A204.1 (cell line): ENCODE results near the gene TUBGCP4.

Experiments used
- FAIRE-seq: peaks from 2 replicates; lab custom pipeline; 2012; peaks lifted over from hg19 to GRCh38; lab: Jason Lieb, UNC

The TUBGCP4 gene

DNA sequence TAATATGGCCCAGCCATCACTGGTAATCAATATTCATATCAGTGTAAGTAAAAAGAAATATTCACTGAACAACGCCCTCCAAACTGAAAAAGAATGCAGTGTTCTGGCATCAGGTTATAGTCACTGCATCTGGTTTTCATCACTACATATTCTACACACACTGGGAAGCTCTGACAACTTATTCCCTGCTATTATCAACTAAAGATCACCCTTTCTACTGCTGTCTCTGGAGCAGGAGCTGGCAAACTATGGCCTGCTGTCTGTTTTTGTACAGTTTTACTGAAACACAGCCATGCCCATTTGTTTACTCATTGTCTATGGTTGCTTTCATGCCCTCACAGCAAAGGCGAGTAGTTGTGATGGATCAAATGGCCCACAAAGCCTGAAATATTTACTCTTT is 35.3 kb downstream of the TUBGCP4 start:
- FAIRE-seq: no peak

DNA sequence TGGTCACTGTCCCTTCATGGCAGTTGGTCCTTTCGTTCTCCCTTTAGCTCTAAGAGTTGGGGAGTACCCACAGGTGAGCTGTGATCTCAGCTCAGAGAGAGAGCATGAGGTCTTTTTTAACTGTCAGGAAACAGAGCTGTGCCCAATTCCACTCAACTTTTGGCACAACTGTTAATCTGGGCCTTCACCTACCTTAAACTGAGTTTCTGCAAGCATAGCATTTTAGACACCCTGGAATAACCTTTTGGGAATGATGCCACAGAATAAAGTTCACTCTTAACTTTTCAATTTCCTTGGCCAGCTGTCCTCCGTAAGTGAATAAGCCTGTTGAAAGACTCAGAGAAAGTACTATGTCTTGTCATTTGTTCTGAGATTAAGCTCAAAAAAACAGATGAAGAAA is 35.9 kb downstream of the TUBGCP4 start:
- FAIRE-seq: no peak

DNA sequence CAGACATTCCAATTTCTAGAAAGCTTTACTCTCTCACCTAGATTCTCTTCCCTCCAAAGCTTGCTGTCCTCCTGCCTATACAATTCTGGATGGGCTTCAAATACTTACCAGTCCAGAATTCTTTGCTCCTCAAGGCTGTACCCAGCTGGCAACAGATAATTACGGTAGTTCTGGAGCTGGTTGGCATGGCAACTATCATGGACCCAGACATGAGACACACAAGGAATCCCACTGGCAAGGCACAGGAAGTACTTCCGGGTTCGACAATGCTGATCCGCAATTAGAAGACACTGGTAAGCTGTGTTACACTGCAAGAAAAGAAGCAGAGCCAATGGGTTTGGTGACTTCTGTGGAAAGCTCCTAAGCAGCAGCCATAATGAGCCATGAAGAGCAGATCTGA is 37.9 kb downstream of the TUBGCP4 start:
- FAIRE-seq: no peak

DNA sequence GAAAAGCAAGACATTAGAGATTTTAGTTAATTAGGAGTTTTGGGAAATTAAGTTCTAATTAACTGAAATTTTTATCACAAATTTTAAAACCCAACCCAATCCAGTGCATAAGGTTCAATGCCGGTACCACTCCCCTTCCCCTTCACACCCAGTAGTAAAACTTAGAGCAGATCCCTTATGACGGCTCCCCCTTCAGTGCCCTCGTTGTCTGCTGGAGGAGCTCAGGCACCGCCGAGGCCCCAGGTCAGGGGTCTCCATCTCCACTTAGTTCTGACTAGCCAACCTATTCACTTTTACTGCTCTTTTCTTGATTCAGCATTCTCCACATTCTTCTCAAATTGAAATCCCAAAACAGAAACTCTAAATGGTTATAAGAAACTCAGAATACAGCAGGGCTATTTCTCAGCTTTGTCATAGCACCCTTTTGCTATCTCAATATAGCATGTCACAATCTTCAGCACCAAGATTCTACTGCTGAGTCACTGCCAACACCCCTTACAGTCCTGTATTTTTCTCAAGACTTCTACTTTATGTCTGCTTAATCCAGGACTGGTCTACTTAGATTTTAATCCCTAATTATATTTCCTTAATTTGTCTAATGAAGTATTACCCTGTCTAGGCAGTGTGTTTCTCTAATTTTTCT is 39.8 kb downstream of the TUBGCP4 start:
- no peak for FAIRE-seq

DNA sequence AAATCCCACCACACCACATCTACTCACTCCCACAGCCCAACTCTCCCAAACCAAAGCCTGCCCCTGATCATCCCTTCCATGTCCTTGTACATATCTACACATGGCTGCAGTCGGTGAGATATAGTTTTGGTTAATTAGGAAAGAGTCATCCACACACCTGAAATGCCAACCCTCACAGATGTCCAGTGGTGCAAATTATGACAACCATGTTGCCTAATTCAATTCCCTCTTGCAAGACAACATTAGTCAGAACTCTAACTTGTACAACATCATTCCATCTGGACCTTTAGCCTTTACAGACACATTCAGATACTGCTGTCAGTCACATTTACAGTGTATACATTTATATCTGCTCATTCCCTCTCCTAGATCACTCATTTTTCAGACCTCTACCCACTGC is 41.2 kb downstream of the TUBGCP4 start:
- FAIRE-seq: no peak

DNA sequence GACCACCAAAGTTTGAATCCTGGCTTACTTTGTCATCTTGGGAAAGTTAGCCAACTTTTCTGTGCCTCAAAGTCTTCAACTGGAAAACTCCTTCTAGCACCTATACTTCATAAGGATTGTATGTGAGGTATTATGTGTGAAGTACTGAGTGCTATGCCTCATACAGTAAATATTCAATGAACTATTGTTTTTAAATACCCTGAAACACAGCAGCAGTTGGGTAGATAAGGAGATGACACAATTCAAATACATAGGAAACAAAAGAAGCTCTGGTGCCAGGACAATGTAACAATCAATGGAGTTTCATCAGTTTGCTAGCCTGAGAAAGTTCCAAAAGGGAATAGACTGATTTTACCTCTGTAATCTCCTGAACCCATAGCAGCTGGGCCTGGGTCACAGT is 43.3 kb downstream of the TUBGCP4 start:
- FAIRE-seq: no peak

DNA sequence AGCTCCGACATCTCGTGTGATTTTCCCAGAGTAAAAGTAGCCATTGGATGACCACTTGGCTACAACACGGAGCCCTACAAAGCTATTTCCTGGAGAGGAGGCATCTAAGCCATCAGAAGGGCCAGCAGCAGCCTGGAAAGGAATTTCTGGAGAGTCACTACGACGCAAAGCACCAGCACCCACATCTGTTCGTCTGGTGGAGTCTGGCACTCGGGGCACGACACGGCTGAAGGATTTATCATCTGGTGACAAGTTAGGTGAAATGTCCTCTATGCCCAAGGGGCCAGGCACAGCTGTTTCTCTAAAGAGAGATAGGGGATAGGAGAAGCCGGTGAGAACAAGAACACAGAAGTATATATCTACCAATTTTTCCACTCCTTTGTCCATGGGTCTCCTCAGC is 49.5 kb downstream of the TUBGCP4 start:
- FAIRE-seq: no peak

DNA sequence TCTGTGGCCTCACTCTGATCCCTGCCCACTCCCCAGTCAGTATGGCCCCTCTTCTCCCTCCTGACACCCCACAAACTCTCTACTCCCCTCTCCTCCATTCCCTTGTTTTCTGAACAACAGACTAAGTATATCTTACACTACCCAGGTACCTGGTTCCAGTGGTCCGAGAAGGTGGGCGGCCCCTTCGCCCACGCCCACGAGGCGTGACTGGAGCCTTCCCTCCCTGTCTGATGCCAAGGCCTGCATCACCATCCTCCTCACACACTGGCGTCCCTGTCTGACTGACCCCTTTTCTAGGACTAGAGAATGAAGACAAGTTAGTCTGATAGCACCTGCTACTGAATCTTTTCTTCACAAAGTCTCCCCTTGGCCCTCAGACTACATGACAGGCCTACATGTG is 50.0 kb downstream of the TUBGCP4 start:
- FAIRE-seq: no peak

DNA sequence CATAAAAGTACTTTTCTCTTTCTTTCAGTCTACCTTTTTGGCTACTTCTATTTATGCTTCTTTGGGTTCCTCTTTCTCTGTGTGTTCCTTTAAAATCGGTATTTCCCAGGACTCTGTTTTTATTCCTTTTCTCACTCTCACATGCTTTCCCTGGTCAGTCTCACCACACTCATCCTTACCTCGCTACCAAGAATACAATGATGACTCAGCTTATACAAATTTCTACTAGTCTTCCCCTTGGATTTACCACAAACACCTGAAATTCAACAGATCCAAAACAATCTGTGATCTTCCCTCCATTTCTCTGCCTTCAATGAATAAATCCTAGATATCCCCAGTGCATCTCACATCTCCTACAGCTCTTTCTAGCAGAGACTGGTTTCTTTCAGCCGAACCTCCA is 52.9 kb downstream of the TUBGCP4 start:
- FAIRE-seq: no peak

DNA sequence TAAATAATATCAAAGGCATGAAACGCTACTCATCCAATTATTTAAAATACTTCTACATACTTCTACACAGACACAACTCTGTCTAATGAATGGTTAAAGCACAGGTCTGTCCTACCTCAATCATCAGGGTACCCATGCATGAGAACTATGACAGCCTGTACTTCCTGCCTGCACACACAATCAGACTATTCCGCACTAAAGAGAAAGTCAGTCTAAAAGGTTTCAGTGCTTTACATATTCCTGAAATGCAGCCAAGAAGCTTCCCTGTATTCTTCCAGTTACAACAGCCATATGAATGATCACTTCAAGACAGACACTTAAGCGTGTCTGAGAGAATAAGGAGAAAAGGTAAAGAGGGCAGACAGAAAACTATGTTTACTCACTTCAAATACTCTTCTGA is 58.8 kb downstream of the TUBGCP4 start:
- no peak for FAIRE-seq

DNA sequence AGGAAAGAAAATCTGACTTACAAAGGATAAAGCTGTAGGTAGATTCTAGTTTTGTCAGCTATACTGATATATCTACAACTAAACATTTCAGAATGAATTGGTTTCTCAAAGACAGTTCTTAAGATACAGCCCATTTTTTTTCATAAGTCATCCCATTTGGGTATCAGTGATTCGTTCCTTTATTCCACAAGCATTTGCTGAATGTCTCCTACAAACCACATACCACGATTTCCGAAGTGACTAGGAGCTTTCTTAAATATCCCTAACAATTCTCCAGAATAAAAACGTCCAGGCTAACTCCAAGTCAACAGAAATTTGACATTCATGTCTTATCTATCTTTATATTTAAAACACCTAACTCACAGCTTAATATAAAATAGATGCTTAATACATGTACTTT is 62.3 kb downstream of the TUBGCP4 start:
- no peak for FAIRE-seq

DNA sequence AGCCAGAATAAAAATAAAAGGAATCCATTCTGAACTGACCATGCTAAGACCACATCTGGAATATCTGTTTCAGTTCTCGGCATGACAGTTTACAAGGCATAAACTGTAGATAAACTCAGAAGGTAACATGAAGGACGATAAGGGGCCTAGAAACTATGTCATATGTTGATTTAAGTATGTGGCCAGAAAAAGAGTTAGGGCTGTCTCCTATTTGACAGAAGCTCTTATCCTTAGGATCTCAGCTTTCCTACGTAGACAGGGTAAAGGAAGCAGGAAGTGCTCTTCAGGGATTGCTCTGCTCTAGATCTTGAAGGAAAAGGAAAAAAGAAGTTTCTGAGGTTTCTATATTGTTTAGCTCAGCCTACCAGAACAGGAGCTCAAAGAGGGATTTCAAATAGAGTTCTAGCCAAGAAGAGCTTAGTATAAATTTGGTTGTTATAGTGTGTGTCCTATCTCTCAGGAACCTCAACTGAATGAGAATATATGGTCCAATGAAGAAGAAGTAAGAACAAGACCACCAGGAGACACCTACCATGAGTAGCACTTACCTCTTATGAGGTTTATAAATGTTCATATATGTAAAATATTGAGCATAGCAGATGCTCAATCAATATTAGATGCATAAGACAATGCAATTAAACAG is 62.9 kb downstream of the TUBGCP4 start:
- no peak for FAIRE-seq

DNA sequence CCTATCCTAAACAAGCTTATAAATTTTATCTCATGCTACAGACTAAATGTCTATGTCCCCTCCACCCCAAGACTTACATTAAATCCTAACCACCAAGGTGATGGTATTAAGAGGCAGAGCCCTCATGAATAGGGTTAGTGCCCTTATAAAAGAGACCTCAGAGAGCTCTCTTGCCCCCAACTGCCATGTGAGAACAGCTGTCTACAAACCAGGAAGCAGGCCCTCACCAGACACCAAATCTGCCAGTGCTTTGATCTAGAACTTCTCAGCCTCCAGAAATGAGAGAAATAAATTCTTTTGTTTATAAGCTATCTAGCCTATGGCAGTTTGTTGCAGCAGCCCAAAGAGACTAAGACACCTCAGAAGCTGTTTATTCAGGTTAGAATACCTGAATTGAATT is 63.5 kb downstream of the TUBGCP4 start:
- FAIRE-seq: no peak

DNA sequence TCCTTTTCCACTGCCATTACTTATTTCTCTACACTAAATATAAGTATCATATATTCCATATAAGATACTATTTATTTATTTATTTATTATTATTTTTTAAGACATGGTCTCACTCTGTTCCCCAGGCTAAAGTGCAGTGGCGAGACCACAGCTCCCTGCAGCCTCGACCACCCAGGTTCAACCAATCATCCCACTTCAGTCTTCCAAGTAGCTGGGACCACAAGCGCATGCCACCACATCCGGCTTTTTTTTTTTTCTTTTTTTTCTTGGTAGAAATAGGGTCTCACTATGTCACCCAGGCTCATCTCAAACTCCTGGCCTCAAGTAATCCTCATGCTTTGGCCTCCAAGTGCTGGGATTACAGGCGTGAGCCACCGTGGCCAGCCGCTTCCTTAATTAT is 65.5 kb downstream of the TUBGCP4 start:
- no peak for FAIRE-seq

DNA sequence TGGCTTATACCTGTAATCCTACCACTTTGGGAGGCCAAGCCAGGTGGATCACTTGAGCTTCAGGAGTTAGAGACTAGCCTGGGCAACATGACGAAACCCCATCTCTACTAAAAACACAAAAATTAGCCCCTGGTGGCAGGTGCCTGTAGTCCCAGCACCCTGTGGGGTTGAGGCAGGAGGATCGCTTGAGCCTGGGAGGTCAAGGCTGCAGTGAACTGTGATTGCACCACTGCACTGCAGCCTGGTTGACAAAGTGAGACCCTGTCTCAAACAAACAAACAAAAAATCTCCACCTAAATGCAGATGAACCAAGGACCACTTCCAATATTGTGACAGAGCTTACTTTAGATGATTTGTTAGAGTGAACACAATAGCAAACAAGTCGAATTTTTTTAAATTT is 68.4 kb downstream of the TUBGCP4 start:
- FAIRE-seq: no peak

DNA sequence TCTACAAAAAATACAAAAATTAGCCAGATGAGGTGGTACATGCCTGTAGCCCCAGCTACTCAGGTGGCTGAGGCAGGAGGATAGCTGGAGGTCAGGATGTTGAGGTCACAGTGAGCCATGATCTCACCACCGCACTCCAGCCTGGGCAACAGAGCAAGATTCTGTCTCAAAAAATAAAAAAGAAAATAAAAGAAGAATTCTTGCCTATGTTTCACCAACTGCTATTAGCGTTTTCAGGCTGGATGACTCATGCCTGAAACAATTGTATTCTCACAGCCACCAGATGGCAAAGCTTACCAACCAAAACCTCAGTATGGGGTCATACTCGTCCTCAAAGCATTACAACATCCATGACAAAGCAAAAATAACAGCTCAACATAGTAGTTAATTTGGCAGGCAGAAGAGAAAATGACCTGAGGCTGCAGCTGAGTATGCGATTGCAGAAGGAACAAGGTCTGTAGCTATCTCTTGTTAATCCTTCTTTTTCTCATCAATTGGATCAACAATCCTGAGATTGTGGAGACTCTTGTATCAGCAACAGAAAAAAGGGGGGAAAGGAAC is 69.9 kb downstream of the TUBGCP4 start:
- FAIRE-seq: no peak

DNA sequence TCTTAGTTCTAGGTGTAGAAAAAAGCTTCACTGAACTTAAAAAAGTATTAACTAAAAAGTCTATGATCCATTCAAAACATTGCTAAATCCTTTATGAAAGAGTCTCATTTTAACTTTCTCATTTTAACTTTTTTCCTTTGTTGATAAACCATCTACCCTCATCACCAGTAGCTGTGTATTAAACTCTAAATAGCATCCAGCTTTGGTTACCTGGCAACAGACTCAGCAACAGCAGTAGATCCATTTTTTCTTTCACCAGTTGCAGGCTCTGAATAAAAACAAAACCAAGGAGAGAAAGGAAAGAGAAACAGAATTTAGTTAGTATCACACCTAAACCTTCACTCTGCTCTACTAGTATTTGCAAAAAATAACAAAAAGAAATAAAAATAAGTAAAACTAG is 70.4 kb downstream of the TUBGCP4 start:
- no peak for FAIRE-seq

DNA sequence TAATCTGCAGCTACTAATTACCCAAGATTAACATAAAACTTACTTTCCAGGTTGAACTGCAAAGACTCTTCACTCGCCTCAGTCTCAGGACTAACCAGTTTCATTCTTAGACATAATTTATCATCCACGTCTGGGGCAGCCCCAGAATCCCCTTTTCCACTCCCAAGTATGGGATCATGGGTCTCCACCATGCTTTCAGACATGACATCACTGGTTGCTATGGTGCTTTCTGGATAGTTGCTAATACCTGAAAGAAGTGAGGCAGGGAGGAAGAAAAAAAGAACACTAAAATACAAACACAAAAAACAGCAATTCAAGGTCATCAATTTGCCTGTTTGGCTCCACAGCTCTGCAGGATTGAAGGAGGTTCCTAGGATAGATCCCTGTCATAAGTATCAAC is 75.4 kb downstream of the TUBGCP4 start:
- no peak for FAIRE-seq

DNA sequence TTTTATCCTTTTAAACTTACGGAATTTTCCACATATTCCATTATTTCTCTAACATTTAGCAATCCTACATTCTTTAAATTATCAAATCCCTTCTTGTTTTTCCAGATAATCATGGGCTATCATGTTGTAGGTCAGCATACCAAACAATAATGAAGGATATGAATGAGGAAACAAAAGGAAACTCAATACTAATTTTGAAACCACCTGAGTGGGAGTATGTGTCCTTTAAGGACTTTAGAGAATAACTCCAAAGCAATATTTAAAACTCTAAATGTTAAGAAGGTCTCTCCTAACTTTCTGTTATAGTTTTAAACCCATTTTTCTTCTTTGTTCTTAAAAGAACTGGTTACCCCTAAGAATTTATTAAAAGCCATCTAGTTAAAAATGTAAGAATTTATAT is 79.1 kb downstream of the TUBGCP4 start:
- no peak for FAIRE-seq
